Measurements from ENCODE around the gene KIF3B. TPM values are rescaled to one million over a fixed set of nuclear protein-coding genes. Genes with fewer than 3 reads are reported as not detected.

KIF3B gene
- total and polyA plus RNA-seq, 10 of the 15 experiments (the other 5 are each of a cell fraction or from before 2014, with no cell fraction given), result 7.4 to 37.3 (median 25.9) TPM

DNA sequence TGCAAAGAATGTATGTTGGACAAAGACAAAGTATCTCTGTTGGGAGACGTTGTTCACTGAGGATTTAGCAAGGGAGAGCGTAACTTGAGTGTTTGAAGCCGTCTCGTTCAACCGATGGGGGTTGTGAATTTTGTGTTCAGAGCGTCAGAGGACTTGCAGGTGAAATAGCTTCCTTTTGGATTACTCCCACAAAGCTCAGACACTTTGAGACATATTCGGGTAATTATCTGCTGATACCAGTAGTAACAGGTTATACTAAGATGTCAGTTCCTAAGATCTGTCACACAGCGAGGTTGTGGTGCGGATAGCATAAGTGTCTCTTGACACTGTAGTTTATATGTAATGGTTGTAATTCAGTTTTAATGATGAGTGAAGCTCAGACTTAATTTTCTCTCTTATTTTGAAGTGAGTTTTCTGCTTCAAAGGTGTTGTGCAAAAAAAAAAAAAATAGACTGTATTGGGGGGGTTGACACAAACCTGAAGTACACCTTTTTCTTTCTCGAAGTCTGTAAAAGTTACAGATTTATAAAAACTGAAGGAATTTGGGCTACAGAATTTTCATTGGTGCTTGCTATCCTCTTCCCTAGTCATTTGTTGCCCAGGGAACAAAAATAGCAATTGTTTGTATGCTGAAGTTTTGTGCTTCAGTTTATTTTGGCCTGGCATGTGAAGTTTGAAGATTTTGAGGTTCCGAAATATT is 82.3 kb downstream of the KIF3B start:
- ChIA-PET POLR2A (interaction anchor here (0.7 to 3.0 kb wide), 7 partner anchors 8 to 175 kb away, joined by 3 to 16 read pairs (median 4); no protein-coding TSS in a partner anchor), CTCF (interaction anchor here (0.8 to 2.3 kb wide), 8 partner anchors 12 to 150 kb away, joined by 3 to 6 read pairs (median 4); no protein-coding TSS in a partner anchor), SMC1A (ENCODE audit: uncharacterized antibody, unreplicated experiment) (interaction anchor here (0.8 to 2.7 kb wide), 14 partner anchors 8 to 292 kb away, joined by 3 to 18 read pairs (median 4); partner anchors contain the start of gene TM9SF4), RAD21 (ENCODE audit: unreplicated experiment) (interaction anchor here (0.8 to 3.3 kb wide), 10 partner anchors 8 to 175 kb away, joined by 3 to 17 read pairs (median 4); no protein-coding TSS in a partner anchor)
- Histone ChIP-seq H3K27me3 (replicated peaks in 1 of 2; ENCODE audit: control insufficient read depth in 2 of 2, insufficient read depth in 2 of 2, low read length in 1 of 2) (no peaks in the 10 kb centered on the region), H3K79me2 (ENCODE audit: control insufficient read depth, insufficient read depth, low read length) (peaks cover 67% of the 10 kb centered on the region), H3K36me3 (ENCODE audit: control insufficient read depth in 2 of 2, insufficient read depth in 2 of 2, low read length in 1 of 2) (no peaks in the 10 kb centered on the region), H4K20me1 (ENCODE audit: control insufficient read depth, insufficient read depth) (peaks cover 6% of the 10 kb centered on the region), H3K9me3 (replicated peaks; ENCODE audit: control insufficient read depth, insufficient read depth, low read length) (no peaks in the 10 kb centered on the region; the same call in 2 of the 3 replicates), H3K27ac (ENCODE audit: control insufficient read depth, insufficient read depth) (peak overlapping the region; percentile 86), H3K4me3 (peak overlapping the region; percentile 77), H2AFZ (ENCODE audit: control insufficient read depth, low read depth, low read length) (no peak overlapping the region; the same call in 1 of the 2 replicates), H3K4me2 (ENCODE audit: control insufficient read depth, insufficient read depth) (peak overlapping the region; percentile 94), H3K9ac (ENCODE audit: control insufficient read depth, insufficient read depth, low read length) (peak overlapping the region; percentile 79), H3K4me1 (ENCODE audit: control insufficient read depth, insufficient read depth, low read length) (peaks cover 27% of the 10 kb centered on the region)
- FAIRE-seq (no peak), ATAC-seq (no peak), DNase-seq (ENCODE audit: low read depth, low spot score) (no peak)
- in situ Hi-C loops (cut with MboI) (no loop called here), intact Hi-C loops (cut with micrococcal nuclease; ENCODE audit: unreplicated experiment) (loop anchor here (2.0 to 5.0 kb wide), 3 partner anchors 81 to 1633 kb away; partner anchors contain the start of genes PLAGL2, POFUT1 and RALY)
- TSS peak; percentile 60 for BruUV-seq (replicated peaks)
- under 1% methylated on average over 11 of the region's 11 CpGs for WGBS (ENCODE audit: insufficient coverage, insufficient replicate concordance, low lambda C conversion rate, missing lambda C conversion rate)
- TF ChIP-seq ZNF384 (IDR thresholded peaks at IDR 0.05; ENCODE audit: borderline replicate concordance, low read depth, low read length), result 0 out of 2 replicates have a peak, but pooled peaks have one; percentile 4
- TF ChIP-seq MXI1 (IDR thresholded peaks at IDR 0.05; ENCODE audit: low read depth, low read length), result 0 out of 2 replicates have a peak, but pooled peaks have one; percentile 34
- peak; percentile 95 for TF ChIP-seq RFX5 (IDR thresholded peaks at IDR 0.05; ENCODE audit: low read depth, low read length)
- no peak for TF ChIP-seq KDM1A (IDR thresholded peaks at IDR 0.05; ENCODE audit: borderline replicate concordance)
- 0 out of 2 replicates have a peak, but pooled peaks have one; percentile 82 for TF ChIP-seq WRNIP1 (IDR thresholded peaks at IDR 0.05; ENCODE audit: borderline replicate concordance, low read depth, low read length)
- peak; percentile 26; the same call in 1 of the 2 replicates for TF ChIP-seq CREB1 (IDR thresholded peaks at IDR 0.05; ENCODE audit: low read depth)
- no peak for TF ChIP-seq SREBF1 (IDR thresholded peaks at IDR 0.05; ENCODE audit: low read length)
- TF ChIP-seq ZNF217 (IDR thresholded peaks at IDR 0.05), result no peak
